HepG2 (cell line): ENCODE results near the gene CCDC175. TPM values are rescaled to one million over a fixed set of nuclear protein-coding genes. Genes with fewer than 3 reads are reported as not detected.
A peak's percentile ranks its signal among the peaks of the same experiment; 100 is the strongest.

Source experiments
- CBX2 ChIP-seq, 2 experiments: fragments of 200-600 bp in 1 of 2; sonication (generic); formaldehyde crosslinking in 1 of 2; IDR thresholded peaks; 2 replicates each; pipeline versions ENCODE4 v1.7.0 to v1.8.1; 2018 to 2022; ENCODE audit warnings: low read depth in 2 of 2, low read length in 1 of 2, mild to moderate bottlenecking in 1 of 2, missing genetic modification reagents in 1 of 2
- FUBP1 ChIP-seq: sonication (generic); formaldehyde crosslinking; IDR thresholded peaks from 2 replicates; pipeline ENCODE4 v1.5.1; 2020; ENCODE audit warnings: missing genetic modification reagents, mild to moderate bottlenecking, borderline replicate concordance
- GTF2F1 ChIP-seq: fragments of 150-350 bp; IDR thresholded peaks from 2 replicates; pipeline ENCODE4 v1.6.1; 2014; ENCODE audit warnings: low read length
- HDAC6 ChIP-seq: fragments of 200-600 bp; sonication (generic); IDR thresholded peaks from 2 replicates; pipeline ENCODE4 v1.7.0; 2017; ENCODE audit warnings: mild to moderate bottlenecking, antibody characterized with exemption, low read length, low read depth
- KLF12 ChIP-seq: sonication (generic); formaldehyde crosslinking; IDR thresholded peaks from 2 replicates; pipeline ENCODE4 v1.4.0; 2020; ENCODE audit warnings: missing genetic modification reagents, borderline replicate concordance
- MEF2D ChIP-seq: sonication (generic); formaldehyde crosslinking; IDR thresholded peaks from 2 replicates; pipeline ENCODE4 v1.5.1; 2020; ENCODE audit warnings: mild to moderate bottlenecking, missing genetic modification reagents
- NRL ChIP-seq: sonication (generic); formaldehyde crosslinking; IDR thresholded peaks from 2 replicates; pipeline ENCODE4 v1.5.0; 2020; ENCODE audit warnings: missing genetic modification reagents, mild to moderate bottlenecking, moderate library complexity, borderline replicate concordance
- POLR2AphosphoS2 ChIP-seq: IDR thresholded peaks from 2 replicates; pipeline ENCODE4 v1.6.1; 2011; ENCODE audit warnings: low read depth, low read length, improper control_type of control experiment
- SIN3A ChIP-seq: IDR thresholded peaks from 2 replicates; pipeline ENCODE4 v1.6.1; 2011; ENCODE audit warnings: low read depth, mild to moderate bottlenecking, control low read depth, low read length, borderline replicate concordance
- TBP ChIP-seq: sonication (generic); formaldehyde crosslinking; IDR thresholded peaks from 2 replicates; pipeline ENCODE4 v1.5.0; 2020; ENCODE audit warnings: missing genetic modification reagents
- TGIF2 ChIP-seq: IDR thresholded peaks from 2 replicates; pipeline ENCODE4 v1.6.1; 2016; ENCODE audit warnings: control low read depth, missing compliant biosample characterization
- THAP8 ChIP-seq: sonication (generic); formaldehyde crosslinking; IDR thresholded peaks from 2 replicates; pipeline ENCODE4 v1.5.1; 2020; ENCODE audit warnings: missing genetic modification reagents, mild to moderate bottlenecking, borderline replicate concordance
- ZBTB10 ChIP-seq: sonication (generic); formaldehyde crosslinking; IDR thresholded peaks from 2 replicates; pipeline ENCODE4 v1.4.0; 2020; ENCODE audit warnings: missing genetic modification reagents, borderline replicate concordance
- ZBTB34 ChIP-seq: sonication (generic); formaldehyde crosslinking; IDR thresholded peaks from 2 replicates; pipeline ENCODE4 v1.8.0; 2022; ENCODE audit warnings: mild to moderate bottlenecking, missing genetic modification reagents
- ZFP36L1 ChIP-seq: sonication (generic); formaldehyde crosslinking; IDR thresholded peaks from 2 replicates; pipeline ENCODE4 v1.8.0; 2022; ENCODE audit warnings: mild to moderate bottlenecking, missing genetic modification reagents, moderate library complexity
- ZNF20 ChIP-seq: sonication (generic); formaldehyde crosslinking; IDR thresholded peaks from 2 replicates; pipeline ENCODE4 v1.4.0; 2020; ENCODE audit warnings: mild to moderate bottlenecking, moderate library complexity, missing genetic modification reagents
- ZNF276 ChIP-seq: sonication (generic); formaldehyde crosslinking; IDR thresholded peaks from 2 replicates; pipeline ENCODE4 v1.4.0; 2020; ENCODE audit warnings: mild to moderate bottlenecking, low read depth, missing genetic modification reagents
- ZNF703 ChIP-seq: sonication (generic); formaldehyde crosslinking; IDR thresholded peaks from 2 replicates; pipeline ENCODE4 v1.5.1; 2020; ENCODE audit warnings: missing genetic modification reagents, mild to moderate bottlenecking, moderate library complexity, borderline replicate concordance
- polyA plus RNA-seq, 8 experiments: library from polyadenylated mRNA; depleted of rRNA in 3 of 8; stranded (reverse) in 7 of 8; unstranded in 1 of 8; fragments of >200 nt; fragmentation: Illumina TruSeq in 4 of 8; extraction: Trizol in 4 of 8; gene quantifications; 2 replicates each; pipeline versions ENCODE4 v1.2.1 to v1.2.3, GENCODE V29; 2011 to 2016; ENCODE audit warnings: low read depth in 4 of 8, missing spikeins in 1 of 8, mixed read lengths in 1 of 8; ENCODE audit not compliant: insufficient read depth in 1 of 8
- total RNA-seq, 5 experiments: library from RNA; depleted of rRNA; stranded (reverse); fragments of >200 nt; fragmentation: Illumina TruSeq; extraction: Trizol; gene quantifications; 2 replicates each; pipeline ENCODE4 v1.2.3, GENCODE V29; 2016; ENCODE audit warnings: low read depth in 1 of 5

Gene CCDC175
- total and polyA plus RNA-seq, 2 of the 13 experiments (the other 11 are each of a cell fraction or from before 2014, with no cell fraction given), result not detected

DNA sequence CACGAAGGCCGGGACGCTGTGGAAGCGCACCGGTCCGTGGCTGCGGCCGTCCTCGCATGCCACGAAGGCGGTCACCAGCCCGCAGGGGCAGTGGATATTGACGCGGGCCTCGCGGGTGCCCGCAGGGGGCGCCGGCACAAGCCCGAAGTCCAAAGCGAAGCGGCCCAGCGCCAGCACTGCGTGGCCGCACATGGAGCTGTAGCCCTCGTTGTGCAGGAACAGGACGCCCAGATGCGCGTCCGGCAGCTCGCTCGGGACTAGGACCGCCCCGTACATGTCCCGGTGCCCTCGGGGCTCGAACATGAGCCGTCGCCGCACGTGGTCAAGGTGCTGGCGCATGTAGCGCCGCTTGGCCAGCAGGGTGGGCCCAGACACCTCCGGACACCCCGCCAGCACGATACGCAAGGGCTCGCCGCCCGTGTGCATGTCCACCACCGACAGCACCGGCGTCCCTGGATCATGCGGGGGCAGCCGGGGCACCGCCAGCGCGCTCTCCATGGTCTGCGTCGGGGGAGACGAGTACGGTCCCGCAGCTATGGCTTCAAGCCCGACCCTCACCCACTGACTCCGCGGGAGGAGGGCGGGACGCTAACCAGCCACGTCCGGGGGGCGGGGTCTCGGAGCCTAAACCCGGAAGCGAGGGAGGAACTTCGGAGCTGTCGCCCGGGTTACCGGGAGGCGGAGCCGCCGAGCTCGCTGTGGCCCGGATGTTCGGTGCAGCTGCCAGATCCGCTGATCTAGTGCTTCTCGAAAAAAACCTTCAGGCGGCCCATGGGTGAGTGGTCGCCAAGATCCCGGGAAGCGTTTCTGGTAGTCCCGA, 92.6 kb downstream of the CCDC175 start, which contains the start of the genes JKAMP and L3HYPDH (continued):
- TF ChIP-seq CBX2 (IDR thresholded peaks at IDR 0.05; ENCODE audit: low read depth, low read length), result no peak
- TF ChIP-seq CBX2 (CRISPR knock-in tag; IDR thresholded peaks at IDR 0.05; ENCODE audit: low read depth), result 0 out of 2 replicates have a peak, but pooled peaks have one; percentile 78
- peak; percentile 92 for TF ChIP-seq ZBTB10
- peak; percentile 98; the same call in 1 of the 2 replicates for TF ChIP-seq THAP8
- TF ChIP-seq TGIF2 (CRISPR knock-in tag), result peak; percentile 54
- TF ChIP-seq ZNF20, result peak; percentile 92; the same call in 1 of the 2 replicates
- TF ChIP-seq ZNF703 (CRISPR knock-in tag), result peak; percentile 98
- TF ChIP-seq FUBP1 (CRISPR knock-in tag), result peak; percentile 81; the same call in 1 of the 2 replicates
- no peak for TF ChIP-seq GTF2F1
- no peak for TF ChIP-seq HDAC6
- TF ChIP-seq TBP (CRISPR knock-in tag), result no peak
- peak; percentile 93 for TF ChIP-seq NRL (CRISPR knock-in tag)
- peak; percentile 90; the same call in 1 of the 2 replicates for TF ChIP-seq ZNF276 (CRISPR knock-in tag)
- TF ChIP-seq POLR2AphosphoS2, result 0 out of 2 replicates have a peak, but pooled peaks have one; percentile 53
- TF ChIP-seq KLF12, result peak; percentile 93
- TF ChIP-seq ZFP36L1 (CRISPR knock-in tag), result peak; percentile 95
- TF ChIP-seq ZBTB34 (CRISPR knock-in tag), result peak; percentile 89; the same call in 1 of the 2 replicates
- TF ChIP-seq SIN3A, result peak; percentile 66; the same call in 1 of the 2 replicates
- TF ChIP-seq MEF2D, result peak; percentile 79
